ENCODE measurements around the gene MICALL2. TPM values are rescaled to one million over a fixed set of nuclear protein-coding genes. Genes with fewer than 3 reads are reported as not detected.

MICALL2 gene
- total and polyA plus RNA-seq, 2 experiments from 2014 or later, result 6.4 to 12.2 TPM

GRCh38 chr7:1422512-1423263 is 36.6 kb downstream of the MICALL2 start:
- in situ Hi-C loops (cut with MboI), result no loop called here
- no peaks in the 10 kb centered on the region for H3F3A ChIP-seq (ENCODE audit: insufficient read depth)
- no peaks in the 10 kb centered on the region for H3K4me1 ChIP-seq (ENCODE audit: insufficient read depth)
- TF ChIP-seq EZH2phosphoT487 (IDR thresholded peaks at IDR 0.05; ENCODE audit: insufficient read depth, low read depth), result no peak
- no peak overlapping the region for H3K4me2 ChIP-seq (ENCODE audit: unreplicated experiment)
- 8 to 15% methylated on average over 16 to 24 of the region's 24 CpGs for WGBS, 2 experiments (ENCODE audit: low coverage in 1 of 2, low lambda C conversion rate in 2 of 2, missing lambda C conversion rate in 2 of 2)
- no peaks in the 10 kb centered on the region for H3K36me3 ChIP-seq (ENCODE audit: low read depth)
- no peaks in the 10 kb centered on the region for H4K20me1 ChIP-seq (ENCODE audit: insufficient read depth)
- H3K79me2 ChIP-seq (ENCODE audit: insufficient read depth), result no peaks in the 10 kb centered on the region
- H2AFZ ChIP-seq, result no peak overlapping the region
- H3K9me2 ChIP-seq (ENCODE audit: insufficient read depth), result no peaks in the 10 kb centered on the region
- no peak overlapping the region for H3K4me3 ChIP-seq
- no peak overlapping the region for H3K27ac ChIP-seq
- no peak overlapping the region for H3K9ac ChIP-seq
- peak; percentile 22 for DNase-seq
- peaks cover 13% of the 10 kb centered on the region for H3K27me3 ChIP-seq (replicated peaks; ENCODE audit: insufficient read depth)
- H3K9me3 ChIP-seq (ENCODE audit: low read depth), result no peaks in the 10 kb centered on the region

GRCh38 chr7:1421946-1422345 is 37.3 kb downstream of the MICALL2 start:
- no peaks in the 10 kb centered on the region for H3F3A ChIP-seq (ENCODE audit: insufficient read depth)
- H3K4me3 ChIP-seq, result no peak overlapping the region
- in situ Hi-C loops (cut with MboI), result no loop called here

GRCh38 chr7:1421020-1421790 is 38.1 kb downstream of the MICALL2 start:
- Histone ChIP-seq H4K20me1 (ENCODE audit: insufficient read depth) (no peaks in the 10 kb centered on the region), H3K4me3 (no peak overlapping the region), H3K9me3 (ENCODE audit: low read depth) (no peaks in the 10 kb centered on the region), H3K4me1 (ENCODE audit: insufficient read depth) (no peaks in the 10 kb centered on the region), H3K36me3 (ENCODE audit: low read depth) (no peaks in the 10 kb centered on the region), H2AFZ (no peak overlapping the region), H3K9me2 (ENCODE audit: insufficient read depth) (no peaks in the 10 kb centered on the region), H3K79me2 (ENCODE audit: insufficient read depth) (no peaks in the 10 kb centered on the region), H3K9ac (no peak overlapping the region), H3K27me3 (replicated peaks; ENCODE audit: insufficient read depth) (peaks cover 13% of the 10 kb centered on the region), H3F3A (ENCODE audit: insufficient read depth) (no peaks in the 10 kb centered on the region), H3K4me2 (ENCODE audit: unreplicated experiment) (no peak overlapping the region), H3K27ac (no peak overlapping the region)
- TF ChIP-seq EZH2 (IDR thresholded peaks at IDR 0.05; ENCODE audit: insufficient read depth, poor library complexity, severe bottlenecking), result no peak
- no peak for TF ChIP-seq EZH2phosphoT487 (IDR thresholded peaks at IDR 0.05; ENCODE audit: insufficient read depth, low read depth)
- in situ Hi-C loops (cut with MboI), result no loop called here
- no peak for DNase-seq
- 77 to 82% methylated on average over 39 to 41 of the region's 41 CpGs for WGBS, 2 experiments (ENCODE audit: low coverage in 1 of 2, low lambda C conversion rate in 2 of 2, missing lambda C conversion rate in 2 of 2)

More at GRCh38 chr7:1421946-1422345, 37.3 kb downstream of the MICALL2 start:
- Histone ChIP-seq H3K4me2 (ENCODE audit: unreplicated experiment) (no peak overlapping the region), H3K9me3 (ENCODE audit: low read depth) (no peaks in the 10 kb centered on the region), H3K36me3 (ENCODE audit: low read depth) (no peaks in the 10 kb centered on the region), H3K79me2 (ENCODE audit: insufficient read depth) (no peaks in the 10 kb centered on the region), H3K27ac (no peak overlapping the region), H3K9ac (no peak overlapping the region), H4K20me1 (ENCODE audit: insufficient read depth) (no peaks in the 10 kb centered on the region), H3K27me3 (replicated peaks; ENCODE audit: insufficient read depth) (peaks cover 13% of the 10 kb centered on the region), H3K4me1 (ENCODE audit: insufficient read depth) (no peaks in the 10 kb centered on the region), H2AFZ (no peak overlapping the region), H3K9me2 (ENCODE audit: insufficient read depth) (no peaks in the 10 kb centered on the region)
- DNase-seq, result no peak
- no peak for TF ChIP-seq EZH2 (IDR thresholded peaks at IDR 0.05; ENCODE audit: insufficient read depth, poor library complexity, severe bottlenecking)
- no peak for TF ChIP-seq EZH2phosphoT487 (IDR thresholded peaks at IDR 0.05; ENCODE audit: insufficient read depth, low read depth)
- WGBS, 2 experiments (ENCODE audit: low coverage in 1 of 2, low lambda C conversion rate in 2 of 2, missing lambda C conversion rate in 2 of 2), result 61 to 62% methylated on average over 6 to 7 of the region's 8 CpGs

- 65 to 71% methylated on average over 7 of the region's 7 CpGs for WGBS, 2 experiments (ENCODE audit: low coverage in 1 of 2, low lambda C conversion rate in 2 of 2, missing lambda C conversion rate in 2 of 2)
- H3K27me3 ChIP-seq (replicated peaks; ENCODE audit: insufficient read depth), result peaks cover 11% of the 10 kb centered on the region
Measured at GRCh38 chr7:1419688-1420087, 39.6 kb downstream of the MICALL2 start.

More at GRCh38 chr7:1419688-1420087, 39.6 kb downstream of the MICALL2 start:
- H3K9ac ChIP-seq, result no peak overlapping the region
- no peak overlapping the region for H3K27ac ChIP-seq
- H3F3A ChIP-seq (ENCODE audit: insufficient read depth), result no peaks in the 10 kb centered on the region
- no peak for TF ChIP-seq EZH2 (IDR thresholded peaks at IDR 0.05; ENCODE audit: insufficient read depth, poor library complexity, severe bottlenecking)
- no peak for TF ChIP-seq EZH2phosphoT487 (IDR thresholded peaks at IDR 0.05; ENCODE audit: insufficient read depth, low read depth)
- no peaks in the 10 kb centered on the region for H3K9me2 ChIP-seq (ENCODE audit: insufficient read depth)
- no peaks in the 10 kb centered on the region for H3K4me1 ChIP-seq (ENCODE audit: insufficient read depth)
- no peaks in the 10 kb centered on the region for H3K36me3 ChIP-seq (ENCODE audit: low read depth)
- no peaks in the 10 kb centered on the region for H3K9me3 ChIP-seq (ENCODE audit: low read depth)
- H2AFZ ChIP-seq, result no peak overlapping the region
- DNase-seq, result no peak
- H3K4me3 ChIP-seq, result no peak overlapping the region
- no peak overlapping the region for H3K4me2 ChIP-seq (ENCODE audit: unreplicated experiment)
- no peaks in the 10 kb centered on the region for H3K79me2 ChIP-seq (ENCODE audit: insufficient read depth)
- in situ Hi-C loops (cut with MboI), result no loop called here
- H4K20me1 ChIP-seq (ENCODE audit: insufficient read depth), result no peaks in the 10 kb centered on the region
